Activated naive CD4-positive, alpha-beta T cell treated with anti-CD3 and anti-CD28 coated beads for 36 hours (primary cell): ENCODE results near the gene PRPF18. TPM values are rescaled to one million over a fixed set of nuclear protein-coding genes. Genes with fewer than 3 reads are reported as not detected.

Experiments used
- CTCF ChIA-PET: fragments of 350-600 bp; sonication (Branson Sonifier 250); formaldehyde crosslinking; loops from one replicate; lab custom pipeline; 2021; ENCODE audit warnings: antibody characterized with exemption; lab: Charles Lee
- DNase-seq: peaks from one replicate; pipeline ENCODE4 v3.0.0-alpha.2; 2020
- H3K27ac Mint-ChIP-seq: one replicate; pipeline ENCODE4 v1.8.0; 2021; ENCODE audit warnings: mild to moderate bottlenecking, mixed read lengths
- H3K27me3 Mint-ChIP-seq: one replicate; pipeline ENCODE4 v1.8.0; 2021; ENCODE audit warnings: low read depth, mixed read lengths
- H3K36me3 Mint-ChIP-seq: one replicate; pipeline ENCODE4 v1.8.0; 2021; ENCODE audit warnings: low read depth, mixed read lengths
- H3K4me1 Mint-ChIP-seq: one replicate; pipeline ENCODE4 v1.8.0; 2021; ENCODE audit warnings: low read depth, mixed read lengths
- H3K4me3 Mint-ChIP-seq: one replicate; pipeline ENCODE4 v1.8.0; 2021; ENCODE audit warnings: mild to moderate bottlenecking, moderate library complexity, mixed read lengths
- H3K9me3 Mint-ChIP-seq: one replicate; pipeline ENCODE4 v1.8.0; 2021; ENCODE audit warnings: mixed read lengths
- intact Hi-C: fragments of 100-400 bp; cut with micrococcal nuclease; formaldehyde crosslinking; loops from one replicate; pipeline ENCODE4 v1.15.1; 2023
- total RNA-seq, 2 experiments: library from RNA; stranded (reverse); gene quantifications; one replicate each; pipeline ENCODE4 v1.2.3, GENCODE V29; 2021

The PRPF18 gene
- total RNA-seq, 2 experiments from 2014 or later: 20.2 to 20.8 TPM

DNA sequence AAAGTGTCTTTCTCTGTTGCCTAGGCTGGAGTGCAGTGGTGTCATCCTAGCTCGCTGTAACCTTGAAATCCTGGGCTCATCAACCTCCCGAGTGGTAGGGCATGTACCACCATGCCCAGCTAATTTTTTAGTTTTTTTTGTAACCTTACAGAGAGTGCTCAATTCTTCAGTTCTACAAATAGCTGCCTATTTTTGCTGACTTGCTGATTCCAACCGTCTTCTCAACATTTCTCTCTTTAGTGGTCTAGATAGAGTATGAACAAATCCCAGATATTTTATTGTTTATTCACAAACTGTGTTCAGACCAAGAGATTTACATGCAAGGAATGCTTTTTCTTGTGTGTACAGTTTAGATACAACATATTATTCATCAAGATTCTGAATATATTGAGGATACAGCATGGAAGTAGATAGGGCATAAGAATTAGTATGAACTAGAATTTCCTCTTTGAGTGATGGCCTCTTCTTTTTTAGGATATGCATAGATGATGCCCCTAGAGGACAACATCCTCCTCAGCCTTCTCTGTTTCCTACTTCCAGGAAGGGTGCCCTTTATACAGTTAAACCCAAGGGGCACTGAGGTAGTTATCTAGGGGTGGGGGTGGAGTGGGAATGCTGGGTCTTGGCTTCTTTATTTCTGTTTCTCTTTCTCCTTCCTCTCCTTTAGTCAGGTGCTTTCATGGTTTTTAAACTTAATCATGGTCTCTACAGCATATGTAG lies 26.0 kb downstream of the PRPF18 start:
- Mint-ChIP-seq H3K4me1 (no peaks in the 10 kb centered on the region), H3K4me3 (no peak overlapping the region), H3K27me3 (no peaks in the 10 kb centered on the region), H3K36me3 (peaks cover 38% of the 10 kb centered on the region), H3K27ac (no peak overlapping the region), H3K9me3 (no peaks in the 10 kb centered on the region)
- CTCF ChIA-PET: no interaction called here
- no peak for DNase-seq
- intact Hi-C loops: loop anchor here (1.0 kb wide), 1 partner anchor 165 kb away; no protein-coding TSS in a partner anchor

DNA sequence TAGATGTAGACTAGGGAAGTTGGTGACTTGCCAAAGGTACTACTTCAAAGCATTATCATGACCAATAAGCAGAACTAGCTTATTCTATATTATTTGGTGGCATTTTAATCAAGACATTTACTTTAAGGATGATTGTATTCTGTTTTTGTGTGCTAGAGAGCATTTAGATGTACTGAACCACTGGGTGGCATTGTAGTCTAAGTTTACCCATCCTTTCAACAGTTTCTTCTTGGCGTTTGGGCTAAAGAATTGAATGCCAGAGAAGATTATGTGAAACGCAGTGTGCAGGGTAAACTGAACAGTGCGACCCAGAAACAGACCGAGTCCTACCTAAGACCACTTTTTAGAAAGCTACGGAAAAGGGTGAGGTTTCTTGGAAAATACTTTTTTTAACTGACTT lies 26.8 kb downstream of the PRPF18 start:
- H3K36me3 Mint-ChIP-seq: peaks cover 39% of the 10 kb centered on the region
- no peaks in the 10 kb centered on the region for H3K4me1 Mint-ChIP-seq
- no peaks in the 10 kb centered on the region for H3K9me3 Mint-ChIP-seq
- no peak overlapping the region for H3K4me3 Mint-ChIP-seq
- DNase-seq: no peak
- no peaks in the 10 kb centered on the region for H3K27me3 Mint-ChIP-seq
- CTCF ChIA-PET: no interaction called here
- no peak overlapping the region for H3K27ac Mint-ChIP-seq
- intact Hi-C loops: loop anchor here (1.0 kb wide), 1 partner anchor 165 kb away; no protein-coding TSS in a partner anchor

DNA sequence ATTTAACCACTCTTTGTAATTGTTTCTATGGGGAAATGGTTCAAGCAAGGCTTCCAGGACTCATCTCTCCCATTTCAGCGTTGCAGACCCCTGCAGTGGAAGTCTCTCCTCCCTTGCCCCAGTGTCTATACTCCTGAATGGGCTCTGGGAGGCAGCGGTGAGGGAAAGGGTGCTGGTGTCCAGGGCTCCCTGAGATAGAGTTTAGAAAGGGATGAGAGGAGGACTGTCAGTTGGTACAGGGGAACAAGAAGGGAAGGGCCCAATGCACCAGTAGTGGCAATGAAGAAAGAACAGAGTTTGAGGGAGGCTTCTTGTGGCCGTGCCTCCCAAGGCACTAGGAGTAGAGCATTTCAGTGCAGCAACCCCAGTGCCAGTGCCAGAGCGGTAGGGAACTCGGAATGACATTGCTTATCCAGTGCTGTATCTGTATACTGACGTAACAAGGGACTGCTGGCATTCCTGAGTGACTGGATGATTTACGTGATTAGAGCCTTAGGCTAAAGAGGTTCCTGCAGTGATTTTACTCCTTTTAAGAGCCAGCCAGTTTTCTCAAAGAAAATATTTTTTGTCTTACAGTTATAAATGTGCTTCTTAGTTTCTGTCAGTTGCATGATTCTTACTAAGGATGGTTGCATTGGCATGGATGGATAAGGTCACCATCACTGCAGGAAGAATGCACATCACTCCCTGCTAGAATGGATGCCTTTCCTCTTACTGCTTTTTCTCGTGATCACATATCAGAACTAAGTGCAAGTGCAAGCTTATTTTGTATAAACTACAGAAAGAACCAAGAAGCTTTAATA lies 28.0 kb downstream of the PRPF18 start:
- intact Hi-C loops: no loop called here
- H3K9me3 Mint-ChIP-seq: no peaks in the 10 kb centered on the region

DNA sequence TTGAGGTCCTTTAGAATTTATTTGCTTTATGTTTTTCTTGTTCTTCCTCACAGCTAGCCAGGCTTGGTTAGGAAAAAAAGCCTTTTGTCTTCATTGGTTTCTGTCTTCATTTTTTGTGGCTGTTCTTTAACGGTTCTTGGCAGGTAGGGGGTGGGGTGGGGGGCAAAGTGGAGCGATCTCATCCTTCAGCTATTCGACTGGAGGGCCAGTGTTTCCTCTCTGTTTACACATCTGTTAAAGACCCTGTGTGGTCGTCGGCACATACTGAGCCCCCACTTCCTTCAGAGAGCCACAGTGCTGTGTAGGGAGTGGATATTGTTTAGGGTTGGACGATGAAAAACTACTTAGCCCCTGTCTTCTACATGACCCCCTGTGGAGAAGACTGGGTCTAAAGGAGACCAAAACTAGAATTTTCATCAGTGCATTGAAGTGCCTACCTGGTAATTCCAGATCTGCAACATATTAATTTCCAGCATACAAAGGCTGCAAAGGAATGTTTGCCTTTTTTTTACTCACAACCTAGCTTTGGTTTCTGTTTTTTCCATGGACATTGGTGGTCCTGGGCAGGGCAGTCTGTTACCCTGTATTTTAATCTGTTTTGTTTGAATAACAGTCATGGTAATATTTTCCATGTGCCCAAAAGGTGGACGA lies 29.0 kb downstream of the PRPF18 start:
- Mint-ChIP-seq H3K27ac (no peak overlapping the region), H3K36me3 (peaks cover 32% of the 10 kb centered on the region), H3K27me3 (no peaks in the 10 kb centered on the region), H3K4me3 (no peak overlapping the region), H3K4me1 (no peaks in the 10 kb centered on the region), H3K9me3 (no peaks in the 10 kb centered on the region)
- CTCF ChIA-PET: no interaction called here
- no peak for DNase-seq
- intact Hi-C loops: no loop called here

More for the DNA sequence above, 28.0 kb downstream of the PRPF18 start:
- peaks cover 39% of the 10 kb centered on the region for H3K36me3 Mint-ChIP-seq
- no peaks in the 10 kb centered on the region for H3K4me1 Mint-ChIP-seq
- no peak overlapping the region for H3K27ac Mint-ChIP-seq
- no peak overlapping the region for H3K4me3 Mint-ChIP-seq
- CTCF ChIA-PET: no interaction called here
- H3K27me3 Mint-ChIP-seq: no peaks in the 10 kb centered on the region
- no peak for DNase-seq

DNA sequence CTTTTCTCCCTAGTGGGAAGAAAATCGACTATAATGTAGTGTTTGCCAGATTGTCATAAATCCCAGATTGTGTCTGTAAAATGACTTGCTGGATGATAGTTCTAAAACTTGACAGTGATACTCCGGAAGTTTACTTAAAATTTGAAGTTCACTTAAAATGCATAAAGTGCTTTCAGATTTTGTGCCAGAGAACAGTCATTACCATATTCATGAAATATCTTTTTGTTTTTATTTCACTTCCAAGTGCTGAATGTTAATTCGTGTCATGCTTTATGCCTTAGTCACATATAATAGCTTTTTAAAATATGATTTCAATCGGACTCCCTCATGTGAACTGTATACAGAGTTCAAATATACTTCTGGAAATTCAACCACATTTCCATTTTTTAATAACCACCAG lies 30.4 kb downstream of the PRPF18 start:
- DNase-seq: no peak
- Mint-ChIP-seq H3K4me1 (no peaks in the 10 kb centered on the region), H3K27me3 (no peaks in the 10 kb centered on the region), H3K9me3 (no peaks in the 10 kb centered on the region), H3K27ac (no peak overlapping the region), H3K4me3 (no peak overlapping the region), H3K36me3 (peaks cover 23% of the 10 kb centered on the region)
- intact Hi-C loops: no loop called here
- CTCF ChIA-PET: interaction anchor here (0.5 kb wide), 1 partner anchor 246 kb away, joined by 3 read pairs; no protein-coding TSS in a partner anchor

DNA sequence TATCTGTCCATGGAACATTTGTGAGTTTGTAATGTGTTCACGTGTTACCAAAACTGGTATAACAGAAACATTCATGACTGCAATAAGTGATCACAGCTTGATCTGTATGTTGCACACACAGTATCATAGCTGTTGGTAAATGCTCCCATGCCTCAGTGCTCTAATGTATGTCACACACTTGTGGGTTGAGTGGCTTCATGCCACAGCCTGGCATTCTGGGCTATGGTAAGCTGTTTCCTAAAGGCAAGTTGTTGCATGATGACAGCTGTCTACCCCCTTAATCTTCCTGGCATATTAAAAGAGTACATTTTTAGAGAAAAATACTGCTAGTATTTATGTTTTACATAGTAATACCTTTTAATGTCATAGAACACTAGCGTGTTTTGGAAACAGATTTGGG lies 35.2 kb downstream of the PRPF18 start:
- no peaks in the 10 kb centered on the region for H3K4me1 Mint-ChIP-seq
- intact Hi-C loops: no loop called here
- H3K36me3 Mint-ChIP-seq: peaks cover 9% of the 10 kb centered on the region
- H3K9me3 Mint-ChIP-seq: no peaks in the 10 kb centered on the region
- no peaks in the 10 kb centered on the region for H3K27me3 Mint-ChIP-seq
- no peak for DNase-seq
- no peak overlapping the region for H3K4me3 Mint-ChIP-seq
- CTCF ChIA-PET: interaction anchor here (0.5 kb wide), 1 partner anchor 118 kb away, joined by 3 read pairs; no protein-coding TSS in a partner anchor
- no peak overlapping the region for H3K27ac Mint-ChIP-seq

DNA sequence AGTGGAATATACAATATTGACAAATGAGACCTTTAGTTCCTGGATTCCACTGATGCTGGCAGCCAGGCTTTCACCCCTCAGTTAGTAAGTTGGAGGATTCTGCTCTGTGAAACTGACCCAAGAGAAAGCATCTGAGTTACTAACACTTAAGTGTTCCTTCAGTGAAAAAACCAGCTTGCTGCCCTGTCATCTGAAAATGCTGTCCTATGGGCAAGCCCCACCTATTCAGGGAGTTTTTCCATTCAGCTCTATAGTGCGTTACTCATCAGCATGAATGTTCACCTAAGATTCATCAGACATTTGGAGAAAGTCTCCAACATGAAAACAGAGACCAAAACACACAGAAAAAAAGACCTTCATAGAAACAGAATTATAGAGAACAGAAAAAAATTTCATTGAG lies 37.9 kb downstream of the PRPF18 start:
- Mint-ChIP-seq H3K9me3 (no peaks in the 10 kb centered on the region), H3K27ac (no peak overlapping the region), H3K36me3 (peaks cover 6% of the 10 kb centered on the region), H3K27me3 (no peaks in the 10 kb centered on the region), H3K4me1 (no peaks in the 10 kb centered on the region), H3K4me3 (no peak overlapping the region)
- DNase-seq: no peak
- CTCF ChIA-PET: no interaction called here
- intact Hi-C loops: no loop called here

DNA sequence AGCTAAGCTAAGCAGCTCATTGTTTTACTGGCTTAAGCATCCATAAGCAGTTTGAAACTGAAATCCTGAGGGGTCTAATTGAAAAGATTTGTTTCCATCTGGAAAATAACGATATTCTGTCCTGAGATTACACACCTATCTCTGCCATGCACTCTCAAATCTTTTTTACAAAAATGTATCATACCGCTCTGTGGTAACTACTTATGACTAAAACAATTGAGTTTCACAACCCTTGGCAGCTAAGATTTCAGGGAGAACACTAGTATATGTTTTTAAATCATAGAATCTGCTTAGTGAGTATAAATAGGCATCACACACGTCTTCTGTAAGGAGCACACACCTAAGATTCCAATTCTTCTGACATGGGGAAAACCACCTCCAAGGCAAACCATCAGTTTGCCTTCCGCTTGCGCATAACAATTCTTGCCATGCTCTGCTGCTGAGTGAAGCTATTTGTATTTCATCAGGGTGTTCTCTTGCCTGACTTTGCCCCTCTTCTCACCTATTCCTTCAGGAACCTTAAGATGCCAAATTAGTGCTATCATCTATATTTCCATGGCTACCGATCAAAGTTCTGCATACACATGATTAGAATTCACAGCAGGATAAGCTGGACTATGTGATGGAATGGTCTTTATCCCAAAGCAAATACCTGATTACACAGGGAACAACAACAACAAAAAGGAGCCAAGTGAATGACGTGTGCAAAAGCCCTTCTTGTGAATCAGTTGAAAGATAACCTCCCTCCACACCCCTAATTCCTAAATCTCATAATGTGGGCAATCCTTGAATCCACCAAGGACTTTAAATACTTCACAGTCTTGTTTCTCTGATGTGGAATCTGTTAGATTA lies 40.9 kb downstream of the PRPF18 start:
- no peaks in the 10 kb centered on the region for H3K27me3 Mint-ChIP-seq
- no peaks in the 10 kb centered on the region for H3K4me1 Mint-ChIP-seq
- H3K27ac Mint-ChIP-seq: no peak overlapping the region
- H3K36me3 Mint-ChIP-seq: peaks cover 13% of the 10 kb centered on the region
- H3K9me3 Mint-ChIP-seq: no peaks in the 10 kb centered on the region
- CTCF ChIA-PET: interaction anchor here (0.6 kb wide), 1 partner anchor 41 kb away, joined by 5 read pairs; no protein-coding TSS in a partner anchor
- no peak for DNase-seq
- no peak overlapping the region for H3K4me3 Mint-ChIP-seq
- intact Hi-C loops: no loop called here

DNA sequence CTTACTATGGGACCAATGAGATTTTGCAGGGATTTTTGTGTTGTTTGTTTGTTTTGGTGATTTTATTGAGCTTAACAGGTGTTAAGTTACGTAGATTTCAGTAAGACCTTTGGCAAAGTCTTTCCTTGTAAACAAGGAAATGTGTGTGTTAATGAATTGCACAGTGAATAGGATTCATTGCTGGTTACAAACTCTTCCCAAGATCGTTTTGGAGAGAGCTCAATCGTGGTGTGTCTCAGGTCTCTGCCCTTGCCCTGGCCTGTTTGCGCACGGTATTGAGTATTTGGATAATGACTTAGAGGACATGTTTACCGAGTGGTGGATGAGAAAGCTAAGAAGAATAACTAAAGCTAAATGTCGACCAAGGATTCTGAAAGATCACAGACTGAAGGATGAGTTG lies 41.9 kb downstream of the PRPF18 start:
- Mint-ChIP-seq H3K4me3 (no peak overlapping the region), H3K27ac (no peak overlapping the region), H3K27me3 (no peaks in the 10 kb centered on the region), H3K36me3 (peaks cover 21% of the 10 kb centered on the region), H3K9me3 (no peaks in the 10 kb centered on the region), H3K4me1 (no peaks in the 10 kb centered on the region)
- intact Hi-C loops: no loop called here
- DNase-seq: no peak
- CTCF ChIA-PET: interaction anchor here (0.7 kb wide), 1 partner anchor 74 kb away, joined by 3 read pairs; no protein-coding TSS in a partner anchor

DNA sequence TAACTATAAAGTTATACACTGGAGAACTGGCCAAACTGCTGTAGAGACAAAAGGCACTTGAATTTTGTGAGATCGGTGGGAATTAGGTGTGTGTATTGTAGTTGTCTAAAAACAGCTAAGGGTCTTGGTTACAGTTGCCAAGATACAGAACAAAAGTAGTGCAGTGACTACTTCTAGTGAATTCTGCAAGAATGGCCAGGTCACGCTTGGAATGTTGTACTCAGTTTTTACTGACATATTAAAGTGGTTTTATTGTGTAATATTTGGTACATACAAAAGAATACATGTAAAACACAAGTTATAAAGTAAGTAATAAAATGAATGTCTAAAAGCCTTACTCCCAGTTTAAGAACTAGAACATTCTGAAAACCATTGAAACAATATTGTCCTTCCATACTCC lies 42.4 kb downstream of the PRPF18 start:
- Mint-ChIP-seq H3K4me1 (no peaks in the 10 kb centered on the region), H3K27me3 (no peaks in the 10 kb centered on the region), H3K9me3 (no peaks in the 10 kb centered on the region), H3K27ac (no peak overlapping the region), H3K4me3 (no peak overlapping the region), H3K36me3 (peaks cover 22% of the 10 kb centered on the region)
- CTCF ChIA-PET: interaction anchor here (0.7 kb wide), 1 partner anchor 74 kb away, joined by 3 read pairs; no protein-coding TSS in a partner anchor
- no peak for DNase-seq
- intact Hi-C loops: no loop called here

DNA sequence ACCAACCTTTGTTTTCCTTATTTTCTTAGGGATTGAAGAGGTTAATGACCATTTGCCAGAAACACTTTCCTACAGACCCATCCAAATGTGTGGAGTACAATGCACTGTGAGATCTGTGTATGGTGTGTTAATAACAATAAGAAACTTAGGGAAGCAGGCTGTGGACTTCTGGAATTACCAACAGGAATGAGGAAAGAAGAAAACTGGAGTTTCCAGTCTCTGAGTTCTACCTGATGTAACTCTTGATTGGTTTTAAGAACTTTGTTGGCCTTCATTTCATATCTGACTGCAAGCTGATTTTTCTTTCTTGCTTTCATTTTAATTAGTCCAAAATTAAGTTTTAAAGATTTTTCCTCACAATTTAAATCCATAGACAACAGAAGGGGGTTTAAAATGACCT lies 43.5 kb downstream of the PRPF18 start:
- intact Hi-C loops: no loop called here
- CTCF ChIA-PET: no interaction called here
- Mint-ChIP-seq H3K36me3 (peaks cover 30% of the 10 kb centered on the region), H3K9me3 (no peaks in the 10 kb centered on the region), H3K27me3 (no peaks in the 10 kb centered on the region), H3K27ac (no peak overlapping the region), H3K4me1 (no peaks in the 10 kb centered on the region), H3K4me3 (no peak overlapping the region)
- no peak for DNase-seq
